NCI-H128 (cell line): ENCODE data around the gene PTPRH.

Source experiments
- DNase-seq: peaks from one replicate; lab custom pipeline; 2025; ENCODE audit not compliant: unreplicated experiment; lab: John Stamatoyannopoulos, UW

The PTPRH gene

GRCh38 chr19:55137915-55138314, 71.4 kb downstream of the PTPRH start:
- DNase-seq: no peak

- DNase-seq: no peak
Measured at GRCh38 chr19:55136399-55137102, 72.8 kb downstream of the PTPRH start.

GRCh38 chr19:55134736-55135135, 74.6 kb downstream of the PTPRH start:
- DNase-seq: no peak

GRCh38 chr19:55133639-55134444, 75.5 kb downstream of the PTPRH start:
- no peak for DNase-seq

- no peak for DNase-seq
Measured at GRCh38 chr19:55132453-55133129, 76.7 kb downstream of the PTPRH start.

- no peak for DNase-seq
Measured at GRCh38 chr19:55131421-55131820, 77.9 kb downstream of the PTPRH start.
